ENCODE measurements around the gene SPPL3.

SPPL3 gene

GRCh38 chr12:120874547-120875245, 29.5 kb downstream of the SPPL3 start:
- no peak for DNase-seq (ENCODE audit: low read depth in 2 of 2)

GRCh38 chr12:120873226-120873625, 30.9 kb downstream of the SPPL3 start:
- no peak for DNase-seq (ENCODE audit: low read depth in 2 of 2)

GRCh38 chr12:120872487-120872886, 31.7 kb downstream of the SPPL3 start:
- DNase-seq (ENCODE audit: low read depth in 2 of 2), result no peak

- no peak for DNase-seq (ENCODE audit: low read depth in 2 of 2)
Measured at GRCh38 chr12:120870415-120870814, 33.7 kb downstream of the SPPL3 start.

- DNase-seq (ENCODE audit: low read depth in 2 of 2), result no peak
Measured at GRCh38 chr12:120869376-120869775, 34.8 kb downstream of the SPPL3 start.

- no peak for DNase-seq (ENCODE audit: low read depth in 2 of 2)
Measured at GRCh38 chr12:120866108-120866507, 38.0 kb downstream of the SPPL3 start.

- DNase-seq (ENCODE audit: low read depth in 2 of 2), result no peak
Measured at GRCh38 chr12:120865098-120865497, 39.1 kb downstream of the SPPL3 start.

- DNase-seq (ENCODE audit: low read depth in 2 of 2), result no peak
Measured at GRCh38 chr12:120862664-120863063, 41.5 kb downstream of the SPPL3 start.

GRCh38 chr12:120861074-120861795, 42.9 kb downstream of the SPPL3 start:
- DNase-seq (ENCODE audit: low read depth in 2 of 2), result no peak

- DNase-seq (ENCODE audit: low read depth in 2 of 2), result no peak
Measured at GRCh38 chr12:120858306-120859088, 45.7 kb downstream of the SPPL3 start.

- no peak for DNase-seq (ENCODE audit: low read depth in 2 of 2)
Measured at GRCh38 chr12:120856980-120857379, 47.2 kb downstream of the SPPL3 start.

GRCh38 chr12:120855823-120856588, 48.2 kb downstream of the SPPL3 start:
- DNase-seq (ENCODE audit: low read depth in 2 of 2), result no peak

GRCh38 chr12:120854804-120855203, 49.4 kb downstream of the SPPL3 start:
- DNase-seq (ENCODE audit: low read depth in 2 of 2), result no peak

- DNase-seq (ENCODE audit: low read depth in 2 of 2), result no peak
Measured at GRCh38 chr12:120853188-120853587, 51.0 kb downstream of the SPPL3 start.

- no peak for DNase-seq (ENCODE audit: low read depth in 2 of 2)
Measured at GRCh38 chr12:120851944-120852343, 52.2 kb downstream of the SPPL3 start.

- DNase-seq (ENCODE audit: low read depth in 2 of 2), result no peak
Measured at GRCh38 chr12:120851444-120851843, 52.7 kb downstream of the SPPL3 start.

GRCh38 chr12:120849765-120850164, 54.4 kb downstream of the SPPL3 start:
- DNase-seq (ENCODE audit: low read depth in 2 of 2), result no peak

- DNase-seq (ENCODE audit: low read depth in 2 of 2), result no peak
Measured at GRCh38 chr12:120847814-120848213, 56.3 kb downstream of the SPPL3 start.

- DNase-seq (ENCODE audit: low read depth in 2 of 2), result no peak
Measured at GRCh38 chr12:120847392-120847791, 56.8 kb downstream of the SPPL3 start.

GRCh38 chr12:120846721-120847120, 57.4 kb downstream of the SPPL3 start:
- DNase-seq (ENCODE audit: low read depth in 2 of 2), result no peak

- no peak for DNase-seq (ENCODE audit: low read depth in 2 of 2)
Measured at GRCh38 chr12:120845696-120846095, 58.5 kb downstream of the SPPL3 start.

All from stimulated activated CD8-positive, alpha-beta memory T cell treated with anti-CD3 and anti-CD28 coated beads, Interleukin-15, amount 100 ng/mL, for 4 hours (primary cell).